Measurements from ENCODE around the gene CRTAC1. TPM values are rescaled to one million over a fixed set of nuclear protein-coding genes. Genes with fewer than 3 reads are reported as not detected.

CRTAC1 gene
- total and polyA plus RNA-seq, 10 of the 15 experiments (the other 5 are each of a cell fraction or from before 2014, with no cell fraction given) = 0.10 TPM; not detected in 9

DNA sequence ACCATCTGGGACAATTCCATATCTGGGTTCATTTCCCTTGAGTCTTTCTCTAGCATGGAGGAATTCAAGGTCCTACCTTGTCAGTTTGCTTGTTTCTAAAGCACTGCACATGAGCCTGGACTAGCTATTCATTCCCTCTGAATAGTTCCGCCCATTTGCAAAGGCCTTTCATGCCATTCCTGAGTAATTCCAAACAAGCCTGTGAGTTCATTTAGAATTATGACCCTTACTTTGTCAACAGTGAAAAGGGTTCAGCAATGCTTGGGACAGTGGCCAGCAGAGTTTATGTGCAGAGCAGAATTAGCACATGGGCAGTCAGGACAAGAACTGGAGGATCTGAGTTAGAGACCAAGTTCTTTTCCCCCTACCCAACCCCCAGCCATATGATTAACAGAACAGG, 27.9 kb upstream of the CRTAC1 start:
- intact Hi-C loops (cut with micrococcal nuclease; ENCODE audit: unreplicated experiment) = loop anchor here (10.0 kb wide), 1 partner anchor 63 kb away; no protein-coding TSS in a partner anchor
- WGBS (ENCODE audit: insufficient coverage, insufficient replicate concordance, low lambda C conversion rate, missing lambda C conversion rate) = 0% methylated on average over 1 of the region's 1 CpG
- Histone ChIP-seq H3K36me3 (ENCODE audit: control insufficient read depth in 2 of 2, insufficient read depth in 2 of 2, low read length in 1 of 2) (no peaks in the 10 kb centered on the region), H3K9me3 (replicated peaks; ENCODE audit: control insufficient read depth, insufficient read depth, low read length) (no peaks in the 10 kb centered on the region), H4K20me1 (ENCODE audit: control insufficient read depth, insufficient read depth) (no peaks in the 10 kb centered on the region; the same call in 1 of the 2 replicates), H3K79me2 (ENCODE audit: control insufficient read depth, insufficient read depth, low read length) (no peaks in the 10 kb centered on the region), H2AFZ (ENCODE audit: control insufficient read depth, low read depth, low read length) (no peak overlapping the region), H3K4me3 (no peak overlapping the region), H3K27me3 (replicated peaks in 1 of 2; ENCODE audit: control insufficient read depth in 2 of 2, insufficient read depth in 2 of 2, low read length in 1 of 2) (peaks cover 0 to 1% of the 10 kb centered on the region in 2 experiments; a peak in 3 of 4 replicates), H3K4me2 (ENCODE audit: control insufficient read depth, insufficient read depth) (no peak overlapping the region), H3K27ac (ENCODE audit: control insufficient read depth, insufficient read depth) (no peak overlapping the region), H3K4me1 (ENCODE audit: control insufficient read depth, insufficient read depth, low read length) (no peaks in the 10 kb centered on the region), H3K9ac (ENCODE audit: control insufficient read depth, insufficient read depth, low read length) (no peak overlapping the region)
- FAIRE-seq = no peak
- POLR2A ChIA-PET = no interaction called here
- in situ Hi-C loops (cut with MboI) = no loop called here
- no peak for DNase-seq (ENCODE audit: low read depth, low spot score)
- no peak for ATAC-seq
- SMC1A ChIA-PET (ENCODE audit: uncharacterized antibody, unreplicated experiment) = no interaction called here
- CTCF ChIA-PET = no interaction called here
- RAD21 ChIA-PET (ENCODE audit: unreplicated experiment) = no interaction called here
- BruUV-seq (replicated peaks) = no TSS peak
- TF ChIP-seq ZBTB4 (CRISPR knock-in tag; IDR thresholded peaks at IDR 0.05) (no peak), BHLHE40 (IDR thresholded peaks at IDR 0.05; ENCODE audit: borderline replicate concordance in 1 of 2, low read depth in 2 of 2, low read length in 1 of 2) (no peak), EP300 (IDR thresholded peaks at IDR 0.05; ENCODE audit: borderline replicate concordance in 1 of 2, control insufficient read depth in 1 of 2, low read depth in 2 of 2, low read length in 2 of 2) (no peak), MYC (IDR thresholded peaks at IDR 0.05; ENCODE audit: insufficient read depth, insufficient read length, insufficient replicate concordance, low read length, severe bottlenecking) (no peak), POLR2A (IDR thresholded peaks at IDR 0.05; ENCODE audit: low read depth, low read length) (no peak), SREBF2 (IDR thresholded peaks at IDR 0.05; ENCODE audit: low read length) (no peak), MXI1 (IDR thresholded peaks at IDR 0.05; ENCODE audit: low read depth, low read length) (no peak), ZNF274 (IDR thresholded peaks at IDR 0.05; ENCODE audit: insufficient read depth, insufficient read length) (no peak), RELB (IDR thresholded peaks at IDR 0.05; ENCODE audit: low read depth) (no peak), RCOR1 (conservative IDR thresholded peaks at IDR 0.05; ENCODE audit: low read depth, low read length) (no peak), POU2F2 (IDR thresholded peaks at IDR 0.05; ENCODE audit: borderline replicate concordance, low read depth, low read length) (no peak), TCF7 (IDR thresholded peaks at IDR 0.05; ENCODE audit: borderline replicate concordance) (no peak)
- TF ChIP-seq, protein P1, sequence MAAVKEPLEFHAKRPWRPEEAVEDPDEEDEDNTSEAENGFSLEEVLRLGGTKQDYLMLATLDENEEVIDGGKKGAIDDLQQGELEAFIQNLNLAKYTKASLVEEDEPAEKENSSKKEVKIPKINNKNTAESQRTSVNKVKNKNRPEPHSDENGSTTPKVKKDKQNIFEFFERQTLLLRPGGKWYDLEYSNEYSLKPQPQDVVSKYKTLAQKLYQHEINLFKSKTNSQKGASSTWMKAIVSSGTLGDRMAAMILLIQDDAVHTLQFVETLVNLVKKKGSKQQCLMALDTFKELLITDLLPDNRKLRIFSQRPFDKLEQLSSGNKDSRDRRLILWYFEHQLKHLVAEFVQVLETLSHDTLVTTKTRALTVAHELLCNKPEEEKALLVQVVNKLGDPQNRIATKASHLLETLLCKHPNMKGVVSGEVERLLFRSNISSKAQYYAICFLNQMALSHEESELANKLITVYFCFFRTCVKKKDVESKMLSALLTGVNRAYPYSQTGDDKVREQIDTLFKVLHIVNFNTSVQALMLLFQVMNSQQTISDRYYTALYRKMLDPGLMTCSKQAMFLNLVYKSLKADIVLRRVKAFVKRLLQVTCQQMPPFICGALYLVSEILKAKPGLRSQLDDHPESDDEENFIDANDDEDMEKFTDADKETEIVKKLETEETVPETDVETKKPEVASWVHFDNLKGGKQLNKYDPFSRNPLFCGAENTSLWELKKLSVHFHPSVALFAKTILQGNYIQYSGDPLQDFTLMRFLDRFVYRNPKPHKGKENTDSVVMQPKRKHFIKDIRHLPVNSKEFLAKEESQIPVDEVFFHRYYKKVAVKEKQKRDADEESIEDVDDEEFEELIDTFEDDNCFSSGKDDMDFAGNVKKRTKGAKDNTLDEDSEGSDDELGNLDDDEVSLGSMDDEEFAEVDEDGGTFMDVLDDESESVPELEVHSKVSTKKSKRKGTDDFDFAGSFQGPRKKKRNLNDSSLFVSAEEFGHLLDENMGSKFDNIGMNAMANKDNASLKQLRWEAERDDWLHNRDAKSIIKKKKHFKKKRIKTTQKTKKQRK (IDR thresholded peaks at IDR 0.05; ENCODE audit: low read depth, low read length) = no peak
- TF ChIP-seq, protein P2, sequence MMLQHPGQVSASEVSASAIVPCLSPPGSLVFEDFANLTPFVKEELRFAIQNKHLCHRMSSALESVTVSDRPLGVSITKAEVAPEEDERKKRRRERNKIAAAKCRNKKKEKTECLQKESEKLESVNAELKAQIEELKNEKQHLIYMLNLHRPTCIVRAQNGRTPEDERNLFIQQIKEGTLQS (IDR thresholded peaks at IDR 0.05; ENCODE audit: borderline replicate concordance, extremely low read depth, low read depth, low read length) = no peak

All from GM12878 (cell line).